Hematopoietic multipotent progenitor cell treated with erythropoietin and hydrocortisone succinate and interleukin-3 and kit ligand, for 15 days (in vitro differentiated cells): Measurements from ENCODE around the gene NHLH2.

Source experiments
- DNase-seq: peaks from one replicate; pipeline ENCODE4 v3.0.0-alpha.2; 2015; ENCODE audit warnings: low spot score

The NHLH2 gene

DNA sequence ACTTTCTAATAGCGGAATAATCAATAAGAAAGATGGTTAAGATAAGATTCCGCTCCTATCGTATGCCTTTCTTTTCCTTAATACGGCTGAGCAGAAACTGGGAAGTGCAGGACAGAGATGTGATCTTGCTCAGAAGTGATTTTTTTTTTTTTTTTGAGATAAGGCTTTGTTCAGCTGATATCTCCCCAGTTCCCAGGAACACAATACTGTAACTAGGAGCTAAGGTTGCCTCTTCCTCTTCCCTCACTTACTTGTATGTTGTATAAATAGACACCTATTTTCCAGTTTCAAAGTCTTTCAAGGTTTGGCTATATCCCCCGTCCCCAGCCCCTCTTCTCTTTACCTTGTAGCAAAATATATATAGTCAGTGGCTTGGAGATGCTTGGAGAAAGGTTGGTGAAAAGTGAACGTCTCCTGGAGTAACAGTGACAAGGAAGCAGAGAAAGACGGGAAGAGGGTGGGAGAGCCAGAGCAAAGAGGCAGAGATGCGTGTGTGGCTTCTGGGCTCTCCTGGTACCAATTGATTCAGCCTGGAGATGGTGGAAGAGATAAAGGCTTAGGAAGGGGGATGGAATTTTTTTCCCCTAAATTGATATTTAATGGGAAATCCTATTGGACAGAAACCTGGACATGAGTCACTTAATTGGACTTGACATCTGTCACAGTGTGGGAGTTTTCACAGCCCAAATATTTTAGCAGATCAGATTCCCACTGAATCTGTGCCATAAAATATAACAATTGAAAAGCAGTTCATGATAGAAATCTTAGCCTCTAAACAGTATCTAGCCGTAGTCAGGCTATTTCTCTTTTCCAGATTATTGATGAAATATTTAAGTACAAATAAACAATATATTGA, at the start of gene NHLH2:
Gene NHLH2, minus strand, starts transcription at position 522 of the 856 bp plus-strand sequence. CDS start 2,754 bp downstream, outside the sequence.
- no peak for DNase-seq

- no peak for DNase-seq
Measured at GRCh38 chr1:115890580-115890979, 49.7 kb upstream of the NHLH2 start.

- no peak for DNase-seq
Measured at GRCh38 chr1:115888976-115889375, 48.0 kb upstream of the NHLH2 start.

DNA sequence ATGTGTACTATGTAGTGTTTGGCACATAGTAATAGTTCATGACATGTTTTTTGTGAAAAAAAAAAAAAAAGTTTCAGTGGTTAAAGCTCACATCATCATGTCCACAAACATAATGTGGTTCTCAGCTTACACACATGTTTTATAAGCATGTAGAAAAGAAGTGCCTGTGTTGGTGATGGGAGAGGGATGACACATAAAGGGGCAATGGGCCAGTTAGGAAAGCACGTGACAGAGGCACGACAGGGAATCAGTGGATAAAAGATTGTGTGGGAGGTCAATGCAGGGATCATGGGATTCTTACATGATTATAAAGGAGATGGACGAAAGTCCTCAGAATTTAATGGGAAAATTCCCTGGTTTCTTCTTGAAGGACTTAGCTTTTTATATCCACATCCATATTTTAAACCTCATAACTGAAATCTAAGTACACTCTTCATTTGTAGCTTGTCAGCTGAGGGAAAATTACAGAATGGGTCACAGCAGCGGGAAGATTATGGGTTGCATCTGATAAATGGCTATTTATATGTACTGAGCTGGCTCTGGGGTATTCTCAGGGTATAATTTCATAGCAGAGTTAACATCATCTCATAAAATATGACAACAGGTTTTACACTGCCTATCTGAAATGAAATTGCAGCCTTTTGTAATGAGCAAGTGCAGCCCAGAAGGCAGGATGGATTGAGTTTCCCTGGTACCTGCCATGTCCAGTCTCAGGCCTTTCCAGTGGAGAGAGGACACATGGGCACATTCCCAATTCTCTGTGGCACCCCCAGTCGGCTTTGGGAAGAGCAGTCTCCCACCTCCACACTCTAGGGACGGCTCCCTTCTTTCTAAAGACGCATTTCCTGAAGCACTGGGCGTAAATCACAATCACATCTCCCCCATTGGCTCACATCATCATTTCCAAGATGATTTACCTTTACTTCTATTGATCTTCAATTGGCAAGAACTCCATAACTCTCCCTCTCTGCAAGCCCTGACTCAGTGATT, 42.3 kb upstream of the NHLH2 start:
- no peak for DNase-seq

GRCh38 chr1:115880981-115881672, 40.2 kb upstream of the NHLH2 start:
- DNase-seq = no peak

DNA sequence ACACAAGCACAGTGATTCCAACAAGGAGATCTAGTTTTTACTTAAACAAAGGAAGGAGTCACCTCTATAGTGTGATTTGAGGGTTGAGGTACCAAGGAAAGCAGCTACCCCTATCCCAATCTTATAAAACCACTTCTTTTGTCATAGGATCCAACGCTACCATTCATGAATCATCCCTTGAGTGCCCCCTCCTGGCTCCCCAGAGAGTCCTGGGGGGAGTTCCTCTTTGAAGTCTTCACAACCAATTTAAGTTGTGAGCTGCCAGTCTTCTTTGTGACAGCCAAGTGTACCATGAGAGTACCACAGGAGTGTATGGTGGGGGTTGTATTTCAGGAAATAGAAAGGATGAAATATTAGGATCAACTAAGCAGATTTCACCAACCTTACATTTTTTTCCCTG, 39.1 kb upstream of the NHLH2 start:
- DNase-seq = no peak

DNA sequence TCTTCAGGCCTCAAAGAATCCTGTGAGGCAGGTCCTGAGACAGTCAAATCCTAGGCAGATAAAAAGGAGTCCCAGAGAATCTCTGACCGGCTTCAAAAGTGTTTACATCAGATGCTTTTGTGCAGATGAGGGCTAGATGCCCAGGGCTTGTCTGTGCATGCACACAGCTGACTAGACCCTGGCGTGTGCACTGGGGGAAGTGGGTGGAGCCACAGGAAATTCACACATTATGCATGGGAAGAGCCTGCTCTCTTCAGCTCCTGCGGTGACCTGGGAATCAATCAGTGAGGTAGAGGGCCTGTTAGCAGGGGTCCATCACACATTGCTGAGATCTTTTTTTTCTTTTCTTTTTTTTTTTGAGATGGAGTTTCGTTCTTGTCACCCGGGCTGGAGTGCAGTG, 36.6 kb upstream of the NHLH2 start:
- no peak for DNase-seq

DNA sequence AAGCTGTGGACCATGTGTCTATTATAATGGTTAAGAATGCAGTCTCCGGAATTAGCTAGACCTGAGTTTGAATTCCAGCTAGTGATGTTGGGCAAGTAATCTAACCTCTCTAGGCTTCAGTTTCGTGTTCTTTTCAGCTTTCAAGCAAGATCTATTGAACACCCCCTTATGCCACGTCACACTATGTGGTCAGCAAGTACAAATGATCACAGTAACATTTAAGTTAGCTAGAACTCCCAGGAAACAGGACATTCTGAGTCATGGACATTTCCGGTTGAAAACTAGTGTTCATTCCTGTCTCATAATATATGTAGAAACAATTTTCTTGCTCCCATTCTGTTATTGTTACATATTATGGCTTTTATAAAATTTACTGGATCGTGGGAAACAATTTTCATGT, 34.0 kb upstream of the NHLH2 start:
- no peak for DNase-seq

DNA sequence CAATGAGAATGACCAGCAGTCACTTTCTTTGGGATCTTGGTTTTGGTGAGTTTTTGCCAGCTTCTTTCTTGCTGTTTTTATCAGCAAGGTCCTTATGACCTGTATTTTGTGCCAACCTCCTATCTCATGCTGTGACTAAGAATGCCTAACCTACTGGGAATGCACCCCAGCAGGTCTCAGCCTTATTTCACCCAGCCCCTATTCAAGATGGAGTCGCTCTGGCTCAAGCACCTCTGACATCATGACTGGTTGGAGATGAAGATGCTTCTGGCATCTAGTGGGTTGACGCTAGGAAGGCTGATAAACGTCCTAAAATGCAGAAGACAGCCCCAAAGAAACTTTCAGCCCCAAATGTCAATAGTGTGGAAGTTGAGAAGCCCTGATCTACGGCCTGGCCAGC, 33.6 kb upstream of the NHLH2 start:
- no peak for DNase-seq

GRCh38 chr1:115873184-115873583, 32.3 kb upstream of the NHLH2 start:
- no peak for DNase-seq

- no peak for DNase-seq
Measured at GRCh38 chr1:115869064-115869463, 28.1 kb upstream of the NHLH2 start.

- no peak for DNase-seq
Measured at GRCh38 chr1:115867216-115867615, 26.3 kb upstream of the NHLH2 start.

DNA sequence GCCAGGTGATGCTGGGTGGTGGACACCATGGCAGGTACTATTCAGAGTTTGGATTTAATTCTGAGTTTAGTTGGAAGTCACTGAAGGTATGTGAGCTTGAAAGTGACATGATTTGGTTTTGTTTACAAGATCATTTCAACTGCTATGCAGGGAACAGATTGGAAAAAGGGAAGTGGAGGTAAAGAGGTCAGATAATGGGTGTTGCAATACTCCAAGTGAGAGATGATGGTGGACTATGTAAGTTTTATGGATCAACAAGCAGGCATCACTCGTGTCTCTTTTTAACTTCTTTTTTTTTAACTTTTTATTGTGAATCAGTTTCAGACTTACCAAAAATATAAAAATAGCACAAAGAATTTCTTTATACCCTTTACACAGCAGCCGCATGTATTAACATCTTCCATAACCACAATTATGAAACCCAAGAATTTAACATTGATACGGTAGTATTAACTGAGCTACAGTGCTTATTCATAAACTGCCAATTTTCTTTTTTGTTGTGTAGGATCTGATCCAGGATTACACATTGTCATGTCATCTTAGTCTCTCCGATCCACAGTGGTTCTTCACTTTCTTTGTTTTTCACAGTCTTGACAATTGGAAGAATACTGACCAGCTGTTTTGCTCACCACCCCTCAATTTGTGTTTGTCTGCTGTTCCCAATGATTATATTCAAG, 24.9 kb upstream of the NHLH2 start:
- DNase-seq = no peak

DNA sequence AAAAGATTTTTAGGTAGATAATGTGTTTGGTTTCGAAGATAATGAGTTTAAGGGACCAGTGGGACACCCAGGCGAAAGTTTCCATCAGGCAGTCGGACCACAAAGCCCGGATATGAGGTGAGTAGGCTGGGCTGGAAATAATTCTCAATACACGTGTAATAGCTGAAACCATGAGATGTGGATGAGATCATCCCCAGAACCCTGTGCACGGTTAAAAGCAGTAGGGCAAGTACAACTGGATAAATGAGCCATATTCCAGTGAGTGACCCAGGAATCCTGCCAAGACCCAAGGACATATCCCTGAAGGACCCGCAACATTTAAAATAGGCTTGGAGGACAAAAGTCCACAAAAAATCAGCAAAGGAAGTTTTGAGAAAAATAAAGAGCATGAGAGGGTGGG, 21.5 kb upstream of the NHLH2 start:
- DNase-seq = no peak

DNA sequence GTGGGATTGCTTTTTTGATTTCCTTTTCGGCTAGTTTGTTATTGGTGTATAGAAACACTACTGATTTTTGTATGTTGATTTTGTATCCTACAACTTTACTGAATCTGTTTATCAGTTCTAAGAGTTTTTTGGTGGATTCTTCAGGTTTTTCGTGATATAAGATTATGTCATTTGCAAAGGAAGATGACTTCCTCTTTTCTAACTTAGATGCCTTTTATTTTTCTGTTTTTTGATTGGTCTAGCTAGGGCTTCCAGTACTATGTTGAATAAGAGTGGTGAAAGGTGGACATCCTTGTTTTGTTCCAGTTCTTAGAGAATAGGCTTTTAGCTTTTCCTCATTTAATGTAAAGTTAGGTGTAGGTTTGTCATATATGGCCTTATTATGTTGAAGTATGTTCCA, 13.1 kb upstream of the NHLH2 start:
- no peak for DNase-seq

- no peak for DNase-seq
Measured at GRCh38 chr1:115850937-115851336, 10.0 kb upstream of the NHLH2 start.

DNA sequence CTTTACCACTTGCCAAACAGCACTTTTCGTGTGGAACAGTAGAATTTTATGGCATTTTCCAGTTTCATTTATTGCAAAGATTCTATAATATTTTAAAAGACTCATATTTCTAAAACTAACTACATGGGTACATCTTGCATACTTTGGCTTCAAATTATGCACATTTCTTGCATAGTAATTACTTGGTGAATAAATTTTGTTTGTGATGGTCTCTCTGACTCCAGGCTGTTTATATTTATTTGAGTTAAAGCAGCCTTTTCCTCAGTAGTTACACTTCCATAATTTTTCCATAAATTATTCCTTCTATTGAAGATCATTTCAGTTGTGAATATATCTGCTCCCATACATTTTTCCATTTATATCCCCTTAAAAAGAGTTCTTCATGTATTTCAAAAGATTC, 6.9 kb upstream of the NHLH2 start:
- DNase-seq = no peak

DNA sequence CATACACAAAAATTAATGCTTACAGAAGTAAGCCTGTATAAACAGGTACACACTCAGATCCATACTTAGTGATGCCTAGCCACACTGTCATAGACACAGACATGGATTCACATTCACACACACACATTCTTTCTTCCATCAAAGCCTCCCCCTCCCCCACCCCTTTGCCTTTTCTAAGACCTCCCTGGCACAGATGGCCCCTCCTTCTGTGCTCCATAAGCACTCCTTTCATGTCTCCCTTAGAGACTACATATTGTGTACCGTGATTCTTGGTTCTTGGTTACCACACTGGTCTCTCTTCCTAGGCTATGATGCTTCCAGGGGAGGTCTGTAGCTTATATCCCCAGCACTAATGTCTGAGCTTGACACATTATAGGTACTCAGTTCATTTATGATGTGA, 2.0 kb upstream of the NHLH2 start:
- no peak for DNase-seq

- no peak for DNase-seq
Measured at GRCh38 chr1:115839679-115840237, 1.2 kb downstream of the NHLH2 start.

GRCh38 chr1:115839029-115839678, 1.8 kb downstream of the NHLH2 start:
- DNase-seq = no peak
